ENCODE results near the gene CHMP4A.

GRCh38 chr14:24232121-24232644 is 18.9 kb upstream of the CHMP4A start, which contains the start of gene NEDD8:
- TF ChIP-seq CTCF (IDR thresholded peaks at IDR 0.05) (no peak), POLR2A (IDR thresholded peaks at IDR 0.05) (peak in 1 of 2 donors; percentile 63)
